ENCODE measurements around the gene NCAPG2.

DNA sequence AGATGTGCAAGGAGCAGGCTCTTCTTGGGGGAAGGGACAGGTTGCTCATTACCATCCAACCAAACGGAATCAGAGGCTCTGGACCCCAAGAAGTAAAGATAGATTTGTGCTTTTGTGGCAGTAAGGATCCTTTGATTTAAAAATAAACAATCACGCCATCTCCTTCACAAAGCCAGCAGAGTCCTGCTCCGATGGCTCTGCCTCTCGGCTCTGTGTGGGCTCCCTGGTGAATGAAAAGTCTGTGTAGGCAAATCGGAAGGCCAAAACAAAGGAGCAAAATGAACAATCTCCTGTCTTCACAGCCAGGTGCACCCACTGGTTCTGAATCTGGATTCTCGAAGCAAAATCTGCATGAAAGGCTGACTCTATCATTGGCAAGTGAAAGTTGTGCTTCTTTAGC lies 120.8 kb downstream of the NCAPG2 start:
- TF ChIP-seq, protein P1, sequence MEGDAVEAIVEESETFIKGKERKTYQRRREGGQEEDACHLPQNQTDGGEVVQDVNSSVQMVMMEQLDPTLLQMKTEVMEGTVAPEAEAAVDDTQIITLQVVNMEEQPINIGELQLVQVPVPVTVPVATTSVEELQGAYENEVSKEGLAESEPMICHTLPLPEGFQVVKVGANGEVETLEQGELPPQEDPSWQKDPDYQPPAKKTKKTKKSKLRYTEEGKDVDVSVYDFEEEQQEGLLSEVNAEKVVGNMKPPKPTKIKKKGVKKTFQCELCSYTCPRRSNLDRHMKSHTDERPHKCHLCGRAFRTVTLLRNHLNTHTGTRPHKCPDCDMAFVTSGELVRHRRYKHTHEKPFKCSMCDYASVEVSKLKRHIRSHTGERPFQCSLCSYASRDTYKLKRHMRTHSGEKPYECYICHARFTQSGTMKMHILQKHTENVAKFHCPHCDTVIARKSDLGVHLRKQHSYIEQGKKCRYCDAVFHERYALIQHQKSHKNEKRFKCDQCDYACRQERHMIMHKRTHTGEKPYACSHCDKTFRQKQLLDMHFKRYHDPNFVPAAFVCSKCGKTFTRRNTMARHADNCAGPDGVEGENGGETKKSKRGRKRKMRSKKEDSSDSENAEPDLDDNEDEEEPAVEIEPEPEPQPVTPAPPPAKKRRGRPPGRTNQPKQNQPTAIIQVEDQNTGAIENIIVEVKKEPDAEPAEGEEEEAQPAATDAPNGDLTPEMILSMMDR (conservative IDR thresholded peaks at IDR 0.05; ENCODE audit: low read depth in 2 of 2): no peak
- TF ChIP-seq EZH2 (IDR thresholded peaks at IDR 0.05; ENCODE audit: low read depth, unreplicated experiment) (no peak), POLR2AphosphoS5 (IDR thresholded peaks at IDR 0.05; ENCODE audit: low read depth) (no peak), ZNF331 (CRISPR knock-in tag; IDR thresholded peaks at IDR 0.05; ENCODE audit: low read depth) (no peak), STAT1 (IDR thresholded peaks at IDR 0.05; ENCODE audit: unreplicated experiment) (no peak), CREB1 (CRISPR knock-in tag; IDR thresholded peaks at IDR 0.05; ENCODE audit: low read depth) (no peak), EZH2phosphoT487 (IDR thresholded peaks at IDR 0.05; ENCODE audit: unreplicated experiment) (no peak), JUNB (IDR thresholded peaks at IDR 0.05; ENCODE audit: unreplicated experiment) (no peak), ZNF114 (CRISPR knock-in tag; IDR thresholded peaks at IDR 0.05) (no peak), NANOG (IDR thresholded peaks at IDR 0.05; ENCODE audit: borderline replicate concordance) (no peak)
- TF ChIP-seq, protein P2, sequence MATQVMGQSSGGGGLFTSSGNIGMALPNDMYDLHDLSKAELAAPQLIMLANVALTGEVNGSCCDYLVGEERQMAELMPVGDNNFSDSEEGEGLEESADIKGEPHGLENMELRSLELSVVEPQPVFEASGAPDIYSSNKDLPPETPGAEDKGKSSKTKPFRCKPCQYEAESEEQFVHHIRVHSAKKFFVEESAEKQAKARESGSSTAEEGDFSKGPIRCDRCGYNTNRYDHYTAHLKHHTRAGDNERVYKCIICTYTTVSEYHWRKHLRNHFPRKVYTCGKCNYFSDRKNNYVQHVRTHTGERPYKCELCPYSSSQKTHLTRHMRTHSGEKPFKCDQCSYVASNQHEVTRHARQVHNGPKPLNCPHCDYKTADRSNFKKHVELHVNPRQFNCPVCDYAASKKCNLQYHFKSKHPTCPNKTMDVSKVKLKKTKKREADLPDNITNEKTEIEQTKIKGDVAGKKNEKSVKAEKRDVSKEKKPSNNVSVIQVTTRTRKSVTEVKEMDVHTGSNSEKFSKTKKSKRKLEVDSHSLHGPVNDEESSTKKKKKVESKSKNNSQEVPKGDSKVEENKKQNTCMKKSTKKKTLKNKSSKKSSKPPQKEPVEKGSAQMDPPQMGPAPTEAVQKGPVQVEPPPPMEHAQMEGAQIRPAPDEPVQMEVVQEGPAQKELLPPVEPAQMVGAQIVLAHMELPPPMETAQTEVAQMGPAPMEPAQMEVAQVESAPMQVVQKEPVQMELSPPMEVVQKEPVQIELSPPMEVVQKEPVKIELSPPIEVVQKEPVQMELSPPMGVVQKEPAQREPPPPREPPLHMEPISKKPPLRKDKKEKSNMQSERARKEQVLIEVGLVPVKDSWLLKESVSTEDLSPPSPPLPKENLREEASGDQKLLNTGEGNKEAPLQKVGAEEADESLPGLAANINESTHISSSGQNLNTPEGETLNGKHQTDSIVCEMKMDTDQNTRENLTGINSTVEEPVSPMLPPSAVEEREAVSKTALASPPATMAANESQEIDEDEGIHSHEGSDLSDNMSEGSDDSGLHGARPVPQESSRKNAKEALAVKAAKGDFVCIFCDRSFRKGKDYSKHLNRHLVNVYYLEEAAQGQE (IDR thresholded peaks at IDR 0.05; ENCODE audit: unreplicated experiment): no peak

All from GM23338 (cell line).